ENCODE measurements around the gene RGS10.

- TF ChIP-seq RFX5 (IDR thresholded peaks at IDR 0.05; ENCODE audit: borderline replicate concordance, low read depth, low read length) = no peak
- TF ChIP-seq BACH1 (IDR thresholded peaks at IDR 0.05; ENCODE audit: low read length) = no peak
- no peak for TF ChIP-seq CHD1 (IDR thresholded peaks at IDR 0.05; ENCODE audit: low read depth, low read length)
- no peak for TF ChIP-seq RXRA (IDR thresholded peaks at IDR 0.05; ENCODE audit: insufficient read depth, low read depth, low read length)
- TF ChIP-seq, protein P1, sequence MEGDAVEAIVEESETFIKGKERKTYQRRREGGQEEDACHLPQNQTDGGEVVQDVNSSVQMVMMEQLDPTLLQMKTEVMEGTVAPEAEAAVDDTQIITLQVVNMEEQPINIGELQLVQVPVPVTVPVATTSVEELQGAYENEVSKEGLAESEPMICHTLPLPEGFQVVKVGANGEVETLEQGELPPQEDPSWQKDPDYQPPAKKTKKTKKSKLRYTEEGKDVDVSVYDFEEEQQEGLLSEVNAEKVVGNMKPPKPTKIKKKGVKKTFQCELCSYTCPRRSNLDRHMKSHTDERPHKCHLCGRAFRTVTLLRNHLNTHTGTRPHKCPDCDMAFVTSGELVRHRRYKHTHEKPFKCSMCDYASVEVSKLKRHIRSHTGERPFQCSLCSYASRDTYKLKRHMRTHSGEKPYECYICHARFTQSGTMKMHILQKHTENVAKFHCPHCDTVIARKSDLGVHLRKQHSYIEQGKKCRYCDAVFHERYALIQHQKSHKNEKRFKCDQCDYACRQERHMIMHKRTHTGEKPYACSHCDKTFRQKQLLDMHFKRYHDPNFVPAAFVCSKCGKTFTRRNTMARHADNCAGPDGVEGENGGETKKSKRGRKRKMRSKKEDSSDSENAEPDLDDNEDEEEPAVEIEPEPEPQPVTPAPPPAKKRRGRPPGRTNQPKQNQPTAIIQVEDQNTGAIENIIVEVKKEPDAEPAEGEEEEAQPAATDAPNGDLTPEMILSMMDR (IDR thresholded peaks at IDR 0.05; ENCODE audit: control extremely low read depth in 1 of 3, insufficient read depth in 1 of 3, low read depth in 1 of 3, low read length in 3 of 3) = no peak
- TF ChIP-seq SIN3A (conservative IDR thresholded peaks at IDR 0.05 in 1 of 2, IDR thresholded peaks at IDR 0.05 in 1 of 2; ENCODE audit: low read depth in 1 of 2, low read length in 2 of 2) = no peak
- TF ChIP-seq EGR1 (IDR thresholded peaks at IDR 0.05; ENCODE audit: borderline replicate concordance, low read depth, low read length) = no peak
- TF ChIP-seq ATF3 (IDR thresholded peaks at IDR 0.05; ENCODE audit: insufficient read depth, low read depth, low read length) = no peak
- no peak for TF ChIP-seq NRF1 (IDR thresholded peaks at IDR 0.05; ENCODE audit: low read depth, low read length)
- TF ChIP-seq KDM1A (IDR thresholded peaks at IDR 0.05; ENCODE audit: borderline replicate concordance, low read length) = no peak
- TF ChIP-seq POLR2A (IDR thresholded peaks at IDR 0.05; ENCODE audit: control extremely low read depth in 1 of 2, low read depth in 2 of 2, low read length in 2 of 2) = no peak
Measured at GRCh38 chr10:119504651-119505050, 37.9 kb downstream of the RGS10 start.

Data from H1 (cell line).